NCI-H82 (cell line): ENCODE data around the gene STEAP3.

ENCODE experiments used
- DNase-seq: peaks from one replicate; lab custom pipeline; 2025; lab: John Stamatoyannopoulos, UW

Gene STEAP3

GRCh38 chr2:119223521-119224390 lies at the start of gene STEAP3:
TSS of gene STEAP3 (plus strand) at chr2:119223834. CDS start at chr2:119231013, 7,179 bp downstream.
- DNase-seq, result peak; percentile 87

GRCh38 chr2:119174216-119174992 lies 49.2 kb upstream of the STEAP3 start:
- peak; percentile 78 for DNase-seq

- no peak for DNase-seq
These were observed 48.7 kb upstream of the STEAP3 start for GRCh38 chr2:119174993-119175347.

- no peak for DNase-seq
These were observed 48.1 kb upstream of the STEAP3 start for GRCh38 chr2:119175517-119175916.

- DNase-seq, result no peak
These were observed 46.3 kb upstream of the STEAP3 start for GRCh38 chr2:119177171-119177837.

GRCh38 chr2:119177838-119178190 lies 45.8 kb upstream of the STEAP3 start:
- no peak for DNase-seq

GRCh38 chr2:119178776-119179175 lies 44.9 kb upstream of the STEAP3 start:
- DNase-seq, result no peak

GRCh38 chr2:119179202-119179601 lies 44.4 kb upstream of the STEAP3 start:
- no peak for DNase-seq

- no peak for DNase-seq
These were observed 43.6 kb upstream of the STEAP3 start for GRCh38 chr2:119179991-119180390.

- no peak for DNase-seq
These were observed 42.7 kb upstream of the STEAP3 start for GRCh38 chr2:119180892-119181291.

- no peak for DNase-seq
These were observed 42.2 kb upstream of the STEAP3 start for GRCh38 chr2:119181391-119181790.

- DNase-seq, result no peak
These were observed 41.7 kb upstream of the STEAP3 start for GRCh38 chr2:119181791-119182445.

- DNase-seq, result no peak
These were observed 39.1 kb upstream of the STEAP3 start for GRCh38 chr2:119184512-119184911.

GRCh38 chr2:119190321-119191111 lies 33.1 kb upstream of the STEAP3 start:
- no peak for DNase-seq

- no peak for DNase-seq
These were observed 30.7 kb upstream of the STEAP3 start for GRCh38 chr2:119192893-119193292.

GRCh38 chr2:119195001-119195400 lies 28.6 kb upstream of the STEAP3 start:
- no peak for DNase-seq

GRCh38 chr2:119195887-119196286 lies 27.7 kb upstream of the STEAP3 start:
- DNase-seq, result no peak

GRCh38 chr2:119196301-119197125 lies 27.1 kb upstream of the STEAP3 start:
- no peak for DNase-seq

GRCh38 chr2:119197126-119197405 lies 26.6 kb upstream of the STEAP3 start:
- no peak for DNase-seq

GRCh38 chr2:119197529-119198239 lies 25.9 kb upstream of the STEAP3 start:
- DNase-seq, result no peak
